ENCODE results near the gene DOCK4.
A peak's percentile ranks its signal among the peaks of the same experiment; 100 is the strongest.

DOCK4 gene

GRCh38 chr7:112101201-112101846 lies 104.9 kb downstream of the DOCK4 start:
- TF ChIP-seq PKNOX1 (IDR thresholded peaks at IDR 0.05) (peak; percentile 88), ZNF384 (IDR thresholded peaks at IDR 0.05) (no peak)
- ChIA-PET POLR2A (interaction anchor here (1.5 kb wide), 1 partner anchor 104 kb away, joined by 5 read pairs; no protein-coding TSS in a partner anchor), CTCF (no interaction called here)
- peak; percentile 52 for DNase-seq (ENCODE audit: extremely low spot score)

GRCh38 chr7:112097524-112097923 lies 108.7 kb downstream of the DOCK4 start:
- ChIA-PET CTCF (no interaction called here), POLR2A (no interaction called here)
- no peak for TF ChIP-seq SUZ12 (IDR thresholded peaks at IDR 0.05)
- TF ChIP-seq ZNF384 (IDR thresholded peaks at IDR 0.05), result no peak
- TF ChIP-seq ARNT (IDR thresholded peaks at IDR 0.05), result no peak
- TF ChIP-seq FOXK2 (IDR thresholded peaks at IDR 0.05), result no peak
- no peak for TF ChIP-seq FOXM1 (IDR thresholded peaks at IDR 0.05; ENCODE audit: borderline replicate concordance)
- TF ChIP-seq NFRKB (IDR thresholded peaks at IDR 0.05), result no peak
- no peak for TF ChIP-seq LEF1 (IDR thresholded peaks at IDR 0.05; ENCODE audit: borderline replicate concordance)
- no peak for TF ChIP-seq ELF4 (IDR thresholded peaks at IDR 0.05)
- no peak for TF ChIP-seq BHLHE40 (IDR thresholded peaks at IDR 0.05; ENCODE audit: borderline replicate concordance)
- TF ChIP-seq CTBP1 (IDR thresholded peaks at IDR 0.05; ENCODE audit: borderline replicate concordance), result no peak
- TF ChIP-seq SP1 (IDR thresholded peaks at IDR 0.05), result no peak
- TF ChIP-seq FOXA1 (IDR thresholded peaks at IDR 0.05), result no peak
- TF ChIP-seq HDGF (IDR thresholded peaks at IDR 0.05; ENCODE audit: borderline replicate concordance), result no peak
- TF ChIP-seq PKNOX1 (IDR thresholded peaks at IDR 0.05), result no peak
- no peak for TF ChIP-seq TARDBP (IDR thresholded peaks at IDR 0.05)
- TF ChIP-seq L3MBTL2 (conservative IDR thresholded peaks at IDR 0.05), result no peak
- DNase-seq (ENCODE audit: extremely low spot score), result no peak

GRCh38 chr7:112093409-112093808 lies 112.8 kb downstream of the DOCK4 start:
- TF ChIP-seq FOXM1 (IDR thresholded peaks at IDR 0.05; ENCODE audit: borderline replicate concordance) (no peak), NFRKB (IDR thresholded peaks at IDR 0.05) (no peak), SUZ12 (IDR thresholded peaks at IDR 0.05) (no peak), FOXA1 (IDR thresholded peaks at IDR 0.05) (no peak), LEF1 (IDR thresholded peaks at IDR 0.05; ENCODE audit: borderline replicate concordance) (no peak), PKNOX1 (IDR thresholded peaks at IDR 0.05) (no peak), HDGF (IDR thresholded peaks at IDR 0.05; ENCODE audit: borderline replicate concordance) (no peak), SP1 (IDR thresholded peaks at IDR 0.05) (no peak), ZNF384 (IDR thresholded peaks at IDR 0.05) (no peak), TARDBP (IDR thresholded peaks at IDR 0.05) (no peak), L3MBTL2 (conservative IDR thresholded peaks at IDR 0.05) (no peak), BHLHE40 (IDR thresholded peaks at IDR 0.05; ENCODE audit: borderline replicate concordance) (no peak), ARNT (IDR thresholded peaks at IDR 0.05) (no peak), FOXK2 (IDR thresholded peaks at IDR 0.05) (no peak)

GRCh38 chr7:112092709-112093395 lies 113.3 kb downstream of the DOCK4 start:
- no peak for TF ChIP-seq ZNF384 (IDR thresholded peaks at IDR 0.05)
- no peak for TF ChIP-seq NFRKB (IDR thresholded peaks at IDR 0.05)
- no peak for TF ChIP-seq ELF4 (IDR thresholded peaks at IDR 0.05)
- no peak for TF ChIP-seq L3MBTL2 (conservative IDR thresholded peaks at IDR 0.05)
- no peak for TF ChIP-seq FOXM1 (IDR thresholded peaks at IDR 0.05; ENCODE audit: borderline replicate concordance)
- no peak for TF ChIP-seq LEF1 (IDR thresholded peaks at IDR 0.05; ENCODE audit: borderline replicate concordance)
- no peak for TF ChIP-seq FOXK2 (IDR thresholded peaks at IDR 0.05)
- TF ChIP-seq FOXA1 (IDR thresholded peaks at IDR 0.05), result no peak
- TF ChIP-seq TARDBP (IDR thresholded peaks at IDR 0.05), result no peak
- no peak for TF ChIP-seq SUZ12 (IDR thresholded peaks at IDR 0.05)
- CTCF ChIA-PET, result no interaction called here
- no peak for DNase-seq (ENCODE audit: extremely low spot score)
- POLR2A ChIA-PET, result no interaction called here

More at GRCh38 chr7:112093409-112093808, 112.8 kb downstream of the DOCK4 start:
- POLR2A ChIA-PET, result no interaction called here
- CTCF ChIA-PET, result no interaction called here
- DNase-seq (ENCODE audit: extremely low spot score), result no peak

GRCh38 chr7:112092306-112092705 lies 113.9 kb downstream of the DOCK4 start:
- no peak for DNase-seq (ENCODE audit: extremely low spot score)
- no peak for TF ChIP-seq FOXK2 (IDR thresholded peaks at IDR 0.05)
- no peak for TF ChIP-seq L3MBTL2 (conservative IDR thresholded peaks at IDR 0.05)
- no peak for TF ChIP-seq ZNF384 (IDR thresholded peaks at IDR 0.05)
- TF ChIP-seq HDGF (IDR thresholded peaks at IDR 0.05; ENCODE audit: borderline replicate concordance), result no peak
- TF ChIP-seq FOXA1 (IDR thresholded peaks at IDR 0.05), result no peak
- no peak for TF ChIP-seq PKNOX1 (IDR thresholded peaks at IDR 0.05)
- no peak for TF ChIP-seq SUZ12 (IDR thresholded peaks at IDR 0.05)
- TF ChIP-seq CTBP1 (IDR thresholded peaks at IDR 0.05; ENCODE audit: borderline replicate concordance), result no peak
- no peak for TF ChIP-seq NFRKB (IDR thresholded peaks at IDR 0.05)
- TF ChIP-seq ELF4 (IDR thresholded peaks at IDR 0.05), result no peak
- TF ChIP-seq LEF1 (IDR thresholded peaks at IDR 0.05; ENCODE audit: borderline replicate concordance), result no peak
- TF ChIP-seq SP1 (IDR thresholded peaks at IDR 0.05), result no peak
- POLR2A ChIA-PET, result no interaction called here
- CTCF ChIA-PET, result no interaction called here
